Measurements from ENCODE around the gene CACNA1C.
A peak's percentile ranks its signal among the peaks of the same experiment; 100 is the strongest.

Gene CACNA1C

DNA sequence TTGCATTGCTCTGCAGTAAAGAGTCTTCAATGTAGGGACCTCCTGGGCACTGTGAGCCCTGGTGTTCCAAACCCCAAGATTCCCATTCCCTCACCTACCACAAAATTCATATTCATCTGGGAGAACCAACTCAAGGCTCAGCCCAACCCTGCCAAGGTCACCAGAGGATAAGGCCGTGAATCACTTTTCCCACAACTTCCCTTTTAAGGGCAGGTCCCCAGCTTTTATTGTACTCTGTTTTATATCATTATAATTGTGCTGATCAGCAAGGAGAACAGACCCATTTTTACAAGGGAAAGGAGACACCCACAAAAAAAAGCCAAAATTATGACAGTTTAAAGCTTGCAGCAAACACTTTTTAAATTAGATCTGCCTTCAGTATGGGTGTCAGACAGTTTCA, 379.0 kb downstream of the CACNA1C start:
- no peak for TF ChIP-seq Cebpa-rat (IDR thresholded peaks at IDR 0.05)
- H3K9ac ChIP-seq, result no peak overlapping the region
- H3K36me3 ChIP-seq, result no peaks in the 10 kb centered on the region
- H3K27ac ChIP-seq, result no peak overlapping the region
- H3K4me3 ChIP-seq, result no peak overlapping the region
- H3K4me1 ChIP-seq, result peaks cover 8 to 16% (median 11%) of the 10 kb centered on the region in 10 experiments; a peak in 17 of 20 replicates
- H3K4me2 ChIP-seq, result peak overlapping the region in 9 of 11 experiments; percentile 12 to 71 (median 32); a peak in 14 of 22 replicates
- no peaks in the 10 kb centered on the region for H3K27me3 ChIP-seq
- H4K20me1 ChIP-seq, result no peaks in the 10 kb centered on the region
- H3K9me3 ChIP-seq (replicated peaks in 1 of 11), result peaks cover 0 to 2% (median 0%) of the 10 kb centered on the region in 11 experiments; a peak in 1 of 22 replicates

DNA sequence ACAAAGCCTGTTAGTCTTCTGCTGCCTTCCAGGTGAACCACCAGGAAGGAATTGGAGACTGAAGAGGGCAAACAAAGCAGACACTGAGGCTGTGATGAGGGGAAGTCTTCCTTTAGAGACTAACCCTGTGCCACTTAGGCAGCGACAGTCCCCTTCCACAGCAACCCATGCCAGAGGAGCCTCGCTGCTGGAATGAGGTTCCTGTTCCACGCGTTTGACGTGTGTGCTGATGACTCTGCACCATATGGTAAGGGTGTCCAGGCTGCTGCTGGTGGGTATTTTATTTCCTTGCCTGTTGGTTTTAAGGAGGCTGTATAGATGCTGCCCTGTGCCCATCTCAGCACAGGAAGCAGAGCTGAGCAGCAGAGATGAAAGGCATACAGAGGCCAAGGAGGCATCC, 380.1 kb downstream of the CACNA1C start:
- Histone ChIP-seq H3K4me3 (no peak overlapping the region), H3K9ac (no peak overlapping the region), H4K20me1 (no peaks in the 10 kb centered on the region), H3K27ac (no peak overlapping the region), H3K4me1 (peaks cover 8 to 16% (median 11%) of the 10 kb centered on the region in 10 experiments; a peak in 17 of 20 replicates), H3K9me3 (replicated peaks in 1 of 11) (no peaks in the 10 kb centered on the region; a peak in 1 of 22 replicates), H3K4me2 (peak overlapping the region in 4 of 11 experiments; percentile 12 to 36 (median 20); a peak in 3 of 22 replicates), H3K27me3 (no peaks in the 10 kb centered on the region), H3K36me3 (no peaks in the 10 kb centered on the region)
- TF ChIP-seq Cebpa-rat (IDR thresholded peaks at IDR 0.05), result no peak

DNA sequence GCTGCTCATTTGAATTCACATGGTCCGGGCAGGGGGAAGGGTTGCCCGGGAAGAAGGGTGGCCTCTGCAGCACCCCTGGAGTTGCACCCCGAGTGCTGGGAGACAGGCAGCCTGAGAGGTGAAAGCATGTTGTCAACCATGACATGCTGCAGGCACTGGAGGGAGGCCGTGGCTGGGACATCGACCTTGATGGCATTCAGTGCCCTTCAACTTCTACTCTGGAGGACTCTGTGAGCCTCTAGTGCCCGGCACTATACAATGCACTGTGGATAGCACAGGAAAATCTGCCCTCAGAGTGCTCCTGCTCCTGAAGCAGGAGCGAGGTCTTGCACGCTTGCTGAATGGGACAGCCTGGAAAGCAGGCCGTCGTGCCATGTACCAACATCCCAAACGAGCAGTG, 382.7 kb downstream of the CACNA1C start:
- peaks cover 8 to 16% (median 11%) of the 10 kb centered on the region in 10 experiments; a peak in 17 of 20 replicates for H3K4me1 ChIP-seq
- H3K9me3 ChIP-seq (replicated peaks in 1 of 11), result no peaks in the 10 kb centered on the region; a peak in 1 of 22 replicates
- no peak overlapping the region for H3K27ac ChIP-seq
- H3K36me3 ChIP-seq, result no peaks in the 10 kb centered on the region
- no peak overlapping the region for H3K9ac ChIP-seq
- no peak overlapping the region for H3K4me3 ChIP-seq
- H4K20me1 ChIP-seq, result no peaks in the 10 kb centered on the region
- H3K4me2 ChIP-seq, result no peak overlapping the region
- TF ChIP-seq Cebpa-rat (IDR thresholded peaks at IDR 0.05), result no peak
- H3K27me3 ChIP-seq, result no peaks in the 10 kb centered on the region

DNA sequence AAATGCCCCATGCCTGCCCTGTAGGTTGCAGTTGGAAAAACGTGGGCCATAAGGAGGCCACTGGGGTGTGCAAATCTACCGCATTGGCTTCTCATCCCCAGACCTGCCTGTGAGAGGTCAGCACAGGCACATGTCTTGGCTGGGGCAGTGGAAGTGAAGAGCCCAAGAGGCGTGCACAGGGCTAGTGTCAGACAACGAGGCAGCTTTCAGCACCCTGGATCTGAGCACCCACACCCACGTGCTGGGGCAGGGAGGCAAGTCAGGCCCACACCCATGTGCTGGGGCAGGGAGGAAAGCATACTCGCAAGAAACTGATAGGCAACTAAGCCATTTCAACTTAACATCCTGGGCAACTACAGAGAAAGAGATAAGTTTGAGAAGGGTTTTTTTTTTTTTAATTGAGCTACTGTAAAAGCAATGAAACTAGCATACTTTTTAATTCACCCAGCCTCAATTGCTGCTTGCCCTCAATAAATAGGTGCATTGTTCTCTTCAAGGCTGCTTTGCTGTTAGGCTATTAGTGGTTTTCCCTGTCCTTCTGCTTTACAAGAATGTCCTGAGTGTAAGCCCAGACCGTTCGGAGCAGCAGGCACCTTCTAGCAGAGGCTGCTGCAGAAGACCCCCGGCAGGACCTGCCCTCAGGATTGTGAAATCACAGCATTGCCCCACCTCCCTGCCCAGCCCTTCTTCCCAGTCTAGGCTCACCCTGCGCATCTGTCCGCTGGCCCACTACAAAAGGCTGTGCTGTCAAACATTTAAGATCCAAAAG, 386.7 kb downstream of the CACNA1C start:
- no peak for TF ChIP-seq Cebpa-rat (IDR thresholded peaks at IDR 0.05)

DNA sequence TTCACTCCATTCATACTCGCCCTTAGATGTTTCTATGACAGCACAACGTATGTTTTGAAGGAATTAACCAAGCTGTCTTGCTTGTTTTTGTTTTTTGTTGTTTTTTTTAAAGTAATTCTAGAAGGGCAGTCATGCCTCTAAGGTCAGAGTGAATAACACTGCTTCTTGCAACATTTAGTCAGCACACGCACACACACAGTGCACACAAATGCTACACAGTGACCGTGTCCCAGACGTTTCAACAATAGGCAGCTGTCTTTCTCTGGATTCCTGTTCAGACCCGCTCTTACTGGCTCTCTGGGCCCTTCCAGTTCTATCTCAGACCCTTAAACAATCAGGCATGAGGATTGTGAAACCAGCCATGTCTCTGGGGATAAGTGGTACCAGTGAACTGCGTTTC, 391.0 kb downstream of the CACNA1C start:
- Histone ChIP-seq H3K4me3 (no peak overlapping the region), H3K9me3 (replicated peaks in 1 of 11) (0 out of 22 replicates have a peak, but pooled peaks cover 0 to 5% (median 0%) of the 10 kb centered on the region in 11 experiments), H3K27ac (no peak overlapping the region), H3K9ac (no peak overlapping the region), H4K20me1 (no peaks in the 10 kb centered on the region), H3K4me2 (no peak overlapping the region), H3K36me3 (no peaks in the 10 kb centered on the region), H3K27me3 (no peaks in the 10 kb centered on the region), H3K4me1 (no peaks in the 10 kb centered on the region)
- TF ChIP-seq Cebpa-rat (IDR thresholded peaks at IDR 0.05), result no peak

More for the DNA sequence above, 386.7 kb downstream of the CACNA1C start:
- no peaks in the 10 kb centered on the region for H3K36me3 ChIP-seq
- 0 out of 22 replicates have a peak, but pooled peaks cover 0 to 5% (median 0%) of the 10 kb centered on the region in 11 experiments for H3K9me3 ChIP-seq (replicated peaks in 1 of 11)
- H4K20me1 ChIP-seq, result no peaks in the 10 kb centered on the region
- no peaks in the 10 kb centered on the region for H3K4me1 ChIP-seq
- no peak overlapping the region for H3K4me3 ChIP-seq
- no peak overlapping the region for H3K27ac ChIP-seq
- no peaks in the 10 kb centered on the region for H3K27me3 ChIP-seq
- H3K9ac ChIP-seq, result no peak overlapping the region
- no peak overlapping the region for H3K4me2 ChIP-seq

DNA sequence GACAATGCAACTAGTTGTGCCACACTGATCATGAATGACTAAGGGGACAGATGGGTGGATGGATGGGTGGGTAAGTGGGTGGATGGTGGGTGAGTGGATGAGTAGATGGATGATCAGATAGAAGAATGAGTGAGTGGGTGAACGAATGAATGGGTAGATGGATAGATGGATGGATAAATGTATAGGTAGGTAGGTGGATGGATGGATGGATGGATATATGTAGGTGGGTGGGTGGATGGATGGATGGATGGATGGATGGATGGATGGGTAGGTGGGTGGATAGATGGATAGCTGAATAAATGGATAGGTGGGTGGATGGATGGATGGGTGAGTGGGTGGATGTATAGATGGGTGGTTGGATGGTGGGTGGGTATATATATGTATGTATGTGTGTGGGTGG, 393.2 kb downstream of the CACNA1C start:
- no peak for TF ChIP-seq Cebpa-rat (IDR thresholded peaks at IDR 0.05)
- H3K27me3 ChIP-seq, result no peaks in the 10 kb centered on the region
- no peak overlapping the region for H3K4me3 ChIP-seq
- H3K27ac ChIP-seq, result no peak overlapping the region
- no peak overlapping the region for H3K9ac ChIP-seq
- H3K4me1 ChIP-seq, result peaks cover 0 to 10% (median 8%) of the 10 kb centered on the region in 10 experiments; a peak in 10 of 20 replicates
- H3K9me3 ChIP-seq (replicated peaks in 1 of 11), result 0 out of 22 replicates have a peak, but pooled peaks cover 0 to 5% (median 0%) of the 10 kb centered on the region in 11 experiments
- H3K36me3 ChIP-seq, result no peaks in the 10 kb centered on the region
- no peak overlapping the region for H3K4me2 ChIP-seq
- no peaks in the 10 kb centered on the region for H4K20me1 ChIP-seq

DNA sequence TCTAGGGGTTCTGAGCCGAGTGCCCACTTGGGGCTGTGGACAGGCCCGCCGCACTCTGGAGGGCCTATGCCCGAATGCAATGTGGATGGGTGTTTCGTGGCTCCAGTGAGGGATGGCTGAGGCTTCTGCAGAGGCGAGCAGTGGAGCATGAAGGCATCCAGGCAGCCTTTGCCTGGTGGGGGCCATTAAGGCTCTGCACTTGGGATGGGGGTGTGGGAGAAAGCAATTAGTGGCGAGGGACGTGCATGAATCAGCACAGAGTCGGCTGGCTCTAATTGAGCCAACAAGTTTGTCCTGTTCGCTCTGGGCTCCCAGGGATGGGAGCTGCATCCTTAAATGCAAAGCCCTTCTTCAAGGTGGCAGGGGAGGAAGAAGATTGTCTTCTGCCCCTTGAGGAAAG, 395.1 kb downstream of the CACNA1C start:
- no peaks in the 10 kb centered on the region for H3K9me3 ChIP-seq (replicated peaks in 1 of 11)
- no peaks in the 10 kb centered on the region for H3K36me3 ChIP-seq
- H3K4me1 ChIP-seq, result peaks cover 0 to 10% (median 8%) of the 10 kb centered on the region in 10 experiments; a peak in 10 of 20 replicates
- H3K4me3 ChIP-seq, result no peak overlapping the region
- no peak for TF ChIP-seq Cebpa-rat (IDR thresholded peaks at IDR 0.05)
- H3K27me3 ChIP-seq, result no peaks in the 10 kb centered on the region
- no peak overlapping the region for H3K9ac ChIP-seq
- no peaks in the 10 kb centered on the region for H4K20me1 ChIP-seq
- H3K27ac ChIP-seq, result no peak overlapping the region
- H3K4me2 ChIP-seq, result no peak overlapping the region

DNA sequence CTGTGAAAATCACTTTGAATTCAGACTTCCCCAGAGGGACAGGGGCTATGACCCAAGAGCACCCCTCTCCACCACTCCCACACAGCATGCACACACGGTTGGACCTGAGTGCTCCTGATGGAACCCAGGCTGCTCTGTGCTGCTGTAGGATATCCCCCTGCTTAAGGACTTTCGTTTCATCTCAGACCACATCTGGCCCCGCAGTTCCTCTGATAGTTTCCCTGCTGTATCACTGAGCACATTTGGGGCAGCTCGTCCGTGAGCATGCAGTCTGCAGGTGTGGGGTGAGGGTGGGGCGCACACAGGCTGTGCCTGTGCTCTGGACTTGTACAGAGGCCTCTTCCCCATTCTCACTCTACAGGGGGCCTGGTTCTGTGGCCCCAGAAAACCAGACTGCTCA, 396.8 kb downstream of the CACNA1C start:
- no peak overlapping the region for H3K9ac ChIP-seq
- H3K27me3 ChIP-seq, result no peaks in the 10 kb centered on the region
- TF ChIP-seq Cebpa-rat (IDR thresholded peaks at IDR 0.05), result no peak
- H3K27ac ChIP-seq, result no peak overlapping the region
- no peaks in the 10 kb centered on the region for H3K36me3 ChIP-seq
- peaks cover 13 to 23% (median 21%) of the 10 kb centered on the region in 10 experiments for H3K4me1 ChIP-seq
- no peaks in the 10 kb centered on the region for H3K9me3 ChIP-seq (replicated peaks in 1 of 11)
- peak overlapping the region in 7 of 11 experiments; percentile 2 to 38 (median 19); a peak in 9 of 22 replicates for H3K4me2 ChIP-seq
- H3K4me3 ChIP-seq, result no peak overlapping the region
- H4K20me1 ChIP-seq, result no peaks in the 10 kb centered on the region

DNA sequence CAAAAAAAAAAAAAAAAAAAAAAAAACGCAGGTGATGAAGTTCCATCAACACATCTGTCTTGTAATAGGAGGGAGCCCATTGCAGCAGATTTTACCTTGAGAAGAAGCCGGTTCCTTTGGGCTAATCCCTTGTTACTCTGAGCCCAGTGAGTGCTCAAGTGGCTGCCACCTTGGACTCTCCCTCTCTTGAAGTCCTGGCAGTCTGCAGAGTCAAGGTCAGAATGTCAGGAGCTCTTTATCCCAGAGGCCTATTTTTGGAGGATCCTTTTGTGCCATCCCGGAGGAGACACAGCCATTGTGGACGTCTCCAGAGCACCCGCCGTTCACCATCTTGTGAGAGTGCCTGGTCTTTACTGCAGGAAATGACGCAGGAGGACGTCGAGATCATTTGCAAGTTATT, 397.8 kb downstream of the CACNA1C start:
- TF ChIP-seq Cebpa-rat (IDR thresholded peaks at IDR 0.05), result no peak
- H4K20me1 ChIP-seq, result no peaks in the 10 kb centered on the region
- no peak overlapping the region for H3K27ac ChIP-seq
- no peak overlapping the region for H3K4me3 ChIP-seq
- peaks cover 13 to 26% (median 22%) of the 10 kb centered on the region in 10 experiments for H3K4me1 ChIP-seq
- no peak overlapping the region for H3K9ac ChIP-seq
- no peaks in the 10 kb centered on the region for H3K36me3 ChIP-seq
- H3K27me3 ChIP-seq, result no peaks in the 10 kb centered on the region
- no peaks in the 10 kb centered on the region for H3K9me3 ChIP-seq (replicated peaks in 1 of 11)
- no peak overlapping the region for H3K4me2 ChIP-seq
